Measurements from ENCODE around the gene XXYLT1.

The XXYLT1 gene

DNA sequence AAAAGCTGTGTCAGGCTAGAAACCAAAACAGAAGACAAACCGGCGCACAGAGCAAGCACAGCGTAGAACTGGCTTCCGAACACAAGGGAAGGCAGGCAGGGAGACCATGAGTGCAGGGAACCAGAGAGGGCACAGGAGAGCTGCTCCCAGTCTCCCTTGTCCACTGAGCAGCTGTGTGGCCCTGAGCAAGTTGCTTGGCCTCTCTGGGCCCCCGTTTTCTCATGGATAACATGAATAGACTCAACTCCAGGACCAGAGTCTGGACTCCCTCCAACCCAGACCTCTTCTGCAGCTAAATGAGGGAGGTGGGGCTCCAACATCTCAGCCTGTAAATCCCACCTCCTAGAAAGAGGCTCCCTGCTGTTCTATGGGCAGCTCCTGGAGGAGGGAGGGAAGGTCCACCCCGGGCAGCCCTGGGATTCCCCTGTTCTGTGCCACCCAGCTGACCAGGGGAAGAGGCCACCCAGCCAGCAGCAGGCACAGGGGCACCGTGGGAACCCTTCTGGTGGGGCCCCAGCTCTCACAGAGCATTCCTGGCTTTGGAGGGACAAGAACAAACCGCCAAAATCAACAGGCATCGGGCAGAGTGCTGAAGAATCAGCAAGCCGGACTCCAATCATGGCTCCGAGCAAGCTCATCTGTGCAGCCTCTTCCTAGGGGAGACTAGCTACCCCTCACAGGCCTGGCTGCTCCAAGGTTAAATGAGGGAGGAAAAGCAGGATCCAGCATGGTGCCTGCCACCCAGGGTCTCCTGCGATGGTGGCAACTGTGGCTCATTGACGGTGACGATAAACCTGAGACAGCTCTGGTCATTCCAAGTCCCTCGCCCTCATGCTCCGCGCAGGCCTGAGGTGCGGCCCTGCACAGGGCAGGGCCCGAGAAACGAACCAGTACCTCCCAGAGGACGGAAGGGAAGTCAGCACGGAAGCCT lies 15.1 kb downstream of the XXYLT1 start:
- Histone ChIP-seq H2BK120ac (ENCODE audit: low read depth, low read length) (no peak overlapping the region), H3K27ac (ENCODE audit: low read length, poor library complexity, severe bottlenecking) (no peak overlapping the region), H3K14ac (ENCODE audit: low read length in 2 of 2) (no peak overlapping the region), H3K4me1 (ENCODE audit: control insufficient read depth, insufficient read depth, low read depth, low read length) (peaks cover 41% of the 10 kb centered on the region), H3K79me1 (replicated peaks; ENCODE audit: low read length, poor library complexity, severe bottlenecking) (peaks cover 57% of the 10 kb centered on the region), H3K4me3 (ENCODE audit: insufficient read depth in 1 of 2, low read depth in 1 of 2, low read length in 2 of 2) (no peak overlapping the region), H2BK12ac (ENCODE audit: low read length in 2 of 2) (peak overlapping the region in 1 of 2 experiments; percentile 42), H4K8ac (ENCODE audit: low read length) (no peak overlapping the region), H2AK5ac (ENCODE audit: low read length, severe bottlenecking) (no peak overlapping the region), H2BK15ac (ENCODE audit: low read depth, poor library complexity, severe bottlenecking) (no peak overlapping the region), H4K91ac (ENCODE audit: low read length) (peak overlapping the region; percentile 14), H3K4ac (ENCODE audit: low read depth in 1 of 2, low read length in 2 of 2) (peak overlapping the region in 1 of 2 experiments; percentile 62), H3K27me3 (ENCODE audit: control insufficient read depth in 1 of 2, insufficient read depth in 1 of 2, low read length in 2 of 2) (no peaks in the 10 kb centered on the region), H3K18ac (ENCODE audit: low read depth in 1 of 2, low read length in 2 of 2) (peak overlapping the region in 1 of 2 experiments; percentile 61), H3K9me3 (ENCODE audit: control insufficient read depth, low read length) (no peaks in the 10 kb centered on the region), H2BK5ac (ENCODE audit: low read depth, low read length, poor library complexity, severe bottlenecking) (no peak overlapping the region), H3K4me2 (ENCODE audit: low read length, poor library complexity, severe bottlenecking) (no peak overlapping the region), H3K36me3 (ENCODE audit: control insufficient read depth in 1 of 2, insufficient read depth in 2 of 2, low read depth in 1 of 2, low read length in 2 of 2) (peaks cover 0 to 20% of the 10 kb centered on the region in 2 experiments), H3K23ac (ENCODE audit: low read length in 2 of 2) (no peak overlapping the region), H3K9ac (ENCODE audit: low read length) (no peak overlapping the region), H2AFZ (ENCODE audit: low read depth, low read length) (no peak overlapping the region)
- WGBS = 89% methylated on average over 22 of the region's 22 CpGs
- no peak for DNase-seq

DNA sequence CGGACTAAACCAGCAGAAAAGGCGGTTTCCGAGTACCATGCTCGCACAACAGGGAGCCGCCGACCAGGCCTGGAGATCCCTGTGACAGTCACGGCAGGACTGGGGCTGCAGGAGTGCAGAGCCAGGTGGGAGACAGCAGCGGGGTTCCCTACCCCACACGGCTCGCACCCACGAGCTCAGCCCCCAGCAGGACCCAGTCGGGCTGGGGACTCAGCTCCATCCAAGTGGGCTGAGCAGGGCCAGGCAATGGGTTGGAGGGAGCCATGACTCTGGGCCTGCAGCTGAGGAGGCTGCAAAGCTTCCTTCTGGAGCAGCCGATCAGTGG lies 15.8 kb downstream of the XXYLT1 start:
- Histone ChIP-seq H2BK120ac (ENCODE audit: low read depth, low read length) (no peak overlapping the region), H2AFZ (ENCODE audit: low read depth, low read length) (no peak overlapping the region)

DNA sequence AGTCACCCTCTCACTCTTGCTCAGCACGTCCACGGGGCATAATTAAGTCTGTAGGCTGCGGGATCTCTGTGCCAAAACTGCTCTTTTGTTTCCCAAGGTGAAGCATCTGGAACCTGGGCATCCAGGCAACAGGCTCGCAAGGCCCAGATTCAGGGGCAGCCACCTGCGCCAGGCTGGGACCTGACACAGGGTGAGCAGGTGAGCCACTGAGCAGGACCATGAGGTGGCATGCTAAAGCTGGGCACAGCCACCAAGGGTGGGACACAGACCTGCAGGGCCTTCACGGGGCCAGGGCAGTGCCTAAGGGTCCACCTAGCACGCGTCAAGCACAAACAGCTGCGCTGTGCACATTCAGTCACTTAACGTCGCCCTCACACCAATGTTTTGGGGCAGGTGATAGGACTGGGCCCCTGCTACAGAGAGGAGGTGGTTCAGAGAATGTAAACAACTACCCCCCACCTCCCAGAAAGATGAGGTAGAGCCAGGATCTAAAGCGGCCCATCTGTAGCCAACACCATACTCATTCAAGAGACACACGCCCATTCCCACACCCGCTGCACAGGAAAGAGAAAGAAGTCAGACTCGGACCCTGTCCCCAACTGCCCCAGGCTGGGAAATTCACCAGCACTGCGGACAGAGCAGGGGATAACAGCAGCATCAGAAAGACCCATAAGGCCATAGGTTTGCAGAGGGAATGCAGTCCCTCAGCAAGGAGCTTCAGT lies 16.3 kb downstream of the XXYLT1 start:
- Histone ChIP-seq H3K14ac (ENCODE audit: low read length in 2 of 2) (peak overlapping the region in 1 of 2 experiments; percentile 22), H3K36me3 (ENCODE audit: control insufficient read depth in 1 of 2, insufficient read depth in 2 of 2, low read depth in 1 of 2, low read length in 2 of 2) (peaks cover 0 to 20% of the 10 kb centered on the region in 2 experiments), H4K8ac (ENCODE audit: low read length) (peak overlapping the region; percentile 1), H3K4me1 (ENCODE audit: control insufficient read depth, insufficient read depth, low read depth, low read length) (peaks cover 33% of the 10 kb centered on the region), H3K27me3 (ENCODE audit: control insufficient read depth in 1 of 2, insufficient read depth in 1 of 2, low read length in 2 of 2) (no peaks in the 10 kb centered on the region), H3K9ac (ENCODE audit: low read length) (peak overlapping the region; percentile 76), H3K4me2 (ENCODE audit: low read length, poor library complexity, severe bottlenecking) (no peak overlapping the region), H3K18ac (ENCODE audit: low read depth in 1 of 2, low read length in 2 of 2) (peak overlapping the region in 1 of 2 experiments; percentile 15), H3K27ac (ENCODE audit: low read length, poor library complexity, severe bottlenecking) (no peak overlapping the region), H3K4me3 (ENCODE audit: insufficient read depth in 1 of 2, low read depth in 1 of 2, low read length in 2 of 2) (no peak overlapping the region), H3K79me1 (replicated peaks; ENCODE audit: low read length, poor library complexity, severe bottlenecking) (peaks cover 61% of the 10 kb centered on the region), H3K9me3 (ENCODE audit: control insufficient read depth, low read length) (no peaks in the 10 kb centered on the region), H2AK5ac (ENCODE audit: low read length, severe bottlenecking) (no peak overlapping the region), H2BK15ac (ENCODE audit: low read depth, poor library complexity, severe bottlenecking) (no peak overlapping the region), H3K4ac (ENCODE audit: low read depth in 1 of 2, low read length in 2 of 2) (no peak overlapping the region), H2BK120ac (ENCODE audit: low read depth, low read length) (no peak overlapping the region), H2AFZ (ENCODE audit: low read depth, low read length) (no peak overlapping the region), H2BK5ac (ENCODE audit: low read depth, low read length, poor library complexity, severe bottlenecking) (no peak overlapping the region), H2BK12ac (ENCODE audit: low read length in 2 of 2) (peak overlapping the region in 1 of 2 experiments; percentile 11), H4K91ac (ENCODE audit: low read length) (peak overlapping the region; percentile 5), H3K23ac (ENCODE audit: low read length in 2 of 2) (no peak overlapping the region)
- DNase-seq = no peak
- 94% methylated on average over 16 of the region's 16 CpGs for WGBS

More for the DNA sequence above, 15.8 kb downstream of the XXYLT1 start:
- Histone ChIP-seq H3K18ac (ENCODE audit: low read depth in 1 of 2, low read length in 2 of 2) (no peak overlapping the region), H3K4ac (ENCODE audit: low read depth in 1 of 2, low read length in 2 of 2) (no peak overlapping the region), H4K91ac (ENCODE audit: low read length) (no peak overlapping the region), H4K8ac (ENCODE audit: low read length) (peak overlapping the region; percentile 60), H3K27me3 (ENCODE audit: control insufficient read depth in 1 of 2, insufficient read depth in 1 of 2, low read length in 2 of 2) (no peaks in the 10 kb centered on the region), H3K4me1 (ENCODE audit: control insufficient read depth, insufficient read depth, low read depth, low read length) (peaks cover 34% of the 10 kb centered on the region), H2BK15ac (ENCODE audit: low read depth, poor library complexity, severe bottlenecking) (no peak overlapping the region), H3K23ac (ENCODE audit: low read length in 2 of 2) (no peak overlapping the region), H2BK5ac (ENCODE audit: low read depth, low read length, poor library complexity, severe bottlenecking) (peak overlapping the region; percentile 40), H2AK5ac (ENCODE audit: low read length, severe bottlenecking) (no peak overlapping the region), H3K4me2 (ENCODE audit: low read length, poor library complexity, severe bottlenecking) (no peak overlapping the region), H3K79me1 (replicated peaks; ENCODE audit: low read length, poor library complexity, severe bottlenecking) (peaks cover 56% of the 10 kb centered on the region), H3K4me3 (ENCODE audit: insufficient read depth in 1 of 2, low read depth in 1 of 2, low read length in 2 of 2) (no peak overlapping the region), H3K9ac (ENCODE audit: low read length) (no peak overlapping the region), H2BK12ac (ENCODE audit: low read length in 2 of 2) (peak overlapping the region in 1 of 2 experiments; percentile 64), H3K9me3 (ENCODE audit: control insufficient read depth, low read length) (no peaks in the 10 kb centered on the region), H3K27ac (ENCODE audit: low read length, poor library complexity, severe bottlenecking) (no peak overlapping the region), H3K36me3 (ENCODE audit: control insufficient read depth in 1 of 2, insufficient read depth in 2 of 2, low read depth in 1 of 2, low read length in 2 of 2) (peaks cover 0 to 20% of the 10 kb centered on the region in 2 experiments), H3K14ac (ENCODE audit: low read length in 2 of 2) (peak overlapping the region in 1 of 2 experiments; percentile 26)
- DNase-seq = no peak
- WGBS = 90% methylated on average over 13 of the region's 13 CpGs

DNA sequence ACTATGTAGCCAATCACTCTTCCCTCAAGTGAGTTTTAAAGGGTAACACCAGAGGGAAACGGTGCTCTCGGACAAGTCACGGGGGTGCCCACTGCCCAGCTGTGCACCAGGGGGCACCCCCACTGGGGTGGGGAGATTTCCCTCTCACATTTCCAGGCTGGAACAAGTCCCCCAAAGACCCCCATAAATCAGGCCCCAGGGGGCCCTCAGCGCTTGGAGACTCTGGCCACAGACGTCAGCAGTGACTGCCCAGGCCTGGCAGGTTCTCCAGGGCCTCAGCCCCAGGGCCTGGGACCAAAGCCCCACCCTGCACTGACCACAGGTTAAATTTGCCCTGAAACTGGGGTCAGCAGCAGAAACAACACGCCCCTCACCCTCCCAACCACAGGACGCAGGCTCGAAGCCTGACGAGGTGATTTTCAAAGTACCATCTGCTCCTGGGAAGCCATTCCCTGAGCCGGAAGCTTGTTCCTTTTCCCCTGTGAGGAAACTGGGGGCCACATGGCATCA lies 17.0 kb downstream of the XXYLT1 start:
- Histone ChIP-seq H2BK5ac (ENCODE audit: low read depth, low read length, poor library complexity, severe bottlenecking) (no peak overlapping the region), H3K9ac (ENCODE audit: low read length) (peak overlapping the region; percentile 76), H3K23ac (ENCODE audit: low read length in 2 of 2) (no peak overlapping the region), H3K79me1 (replicated peaks; ENCODE audit: low read length, poor library complexity, severe bottlenecking) (peaks cover 66% of the 10 kb centered on the region), H3K4me2 (ENCODE audit: low read length, poor library complexity, severe bottlenecking) (no peak overlapping the region), H3K27me3 (ENCODE audit: control insufficient read depth in 1 of 2, insufficient read depth in 1 of 2, low read length in 2 of 2) (no peaks in the 10 kb centered on the region), H2BK12ac (ENCODE audit: low read length in 2 of 2) (peak overlapping the region; percentile 11 to 33), H3K4ac (ENCODE audit: low read depth in 1 of 2, low read length in 2 of 2) (no peak overlapping the region), H3K36me3 (ENCODE audit: control insufficient read depth in 1 of 2, insufficient read depth in 2 of 2, low read depth in 1 of 2, low read length in 2 of 2) (peaks cover 0 to 20% of the 10 kb centered on the region in 2 experiments), H3K14ac (ENCODE audit: low read length in 2 of 2) (peak overlapping the region in 1 of 2 experiments; percentile 22), H3K18ac (ENCODE audit: low read depth in 1 of 2, low read length in 2 of 2) (peak overlapping the region in 1 of 2 experiments; percentile 31), H3K4me1 (ENCODE audit: control insufficient read depth, insufficient read depth, low read depth, low read length) (peaks cover 29% of the 10 kb centered on the region), H2BK15ac (ENCODE audit: low read depth, poor library complexity, severe bottlenecking) (no peak overlapping the region), H3K9me3 (ENCODE audit: control insufficient read depth, low read length) (no peaks in the 10 kb centered on the region), H4K91ac (ENCODE audit: low read length) (no peak overlapping the region), H2BK120ac (ENCODE audit: low read depth, low read length) (no peak overlapping the region), H4K8ac (ENCODE audit: low read length) (peak overlapping the region; percentile 1), H3K4me3 (ENCODE audit: insufficient read depth in 1 of 2, low read depth in 1 of 2, low read length in 2 of 2) (no peak overlapping the region), H2AFZ (ENCODE audit: low read depth, low read length) (no peak overlapping the region), H3K27ac (ENCODE audit: low read length, poor library complexity, severe bottlenecking) (no peak overlapping the region), H2AK5ac (ENCODE audit: low read length, severe bottlenecking) (no peak overlapping the region)
- 81% methylated on average over 10 of the region's 10 CpGs for WGBS
- DNase-seq = no peak
